Liver (tissue), 9 donors: ENCODE data around the gene TSHB. TPM values are rescaled to one million over a fixed set of nuclear protein-coding genes. Genes with fewer than 3 reads are reported as not detected.

Experiments used
- DNase-seq: peaks from one replicate; pipeline ENCODE4 v3.0.0-alpha.2; 2017; ENCODE audit warnings: low spot score
- H3K27ac ChIP-seq, 2 donors: one replicate each; pipeline ENCODE4 v1.7.0; 2013; ENCODE audit warnings: inconsistent platforms in 2 of 2, low read length in 2 of 2, control low read depth in 1 of 2, low read depth in 1 of 2, mild to moderate bottlenecking in 1 of 2
- H3K27me3 ChIP-seq, 4 donors: one replicate each; pipeline versions ENCODE4 v1.6.1 to v1.7.0; 2013; ENCODE audit warnings: low read length in 3 of 4, inconsistent platforms in 1 of 4, mild to moderate bottlenecking in 1 of 4, moderate library complexity in 1 of 4; ENCODE audit not compliant: control insufficient read depth in 4 of 4, insufficient read depth in 4 of 4
- H3K36me3 ChIP-seq, 4 donors: one replicate each; pipeline versions ENCODE4 v1.6.1 to v1.7.0; 2013; ENCODE audit warnings: low read length in 3 of 4, mild to moderate bottlenecking in 3 of 4, low read depth in 1 of 4, moderate library complexity in 1 of 4; ENCODE audit not compliant: control insufficient read depth in 4 of 4, insufficient read depth in 3 of 4
- H3K4me1 ChIP-seq, 4 donors: one replicate each; pipeline versions ENCODE4 v1.6.1 to v1.7.0; 2013; ENCODE audit warnings: low read length in 3 of 4, mild to moderate bottlenecking in 3 of 4, moderate library complexity in 1 of 4; ENCODE audit not compliant: control insufficient read depth in 4 of 4, insufficient read depth in 4 of 4
- H3K4me3 ChIP-seq, 3 donors: one replicate each; pipeline versions ENCODE4 v1.6.1 to v1.7.0; 2013; ENCODE audit warnings: low read length in 3 of 3, control low read depth in 1 of 3, low read depth in 1 of 3, mild to moderate bottlenecking in 1 of 3
- H3K9ac ChIP-seq, 2 donors: one replicate each; pipeline ENCODE4 v1.7.0; 2013; ENCODE audit warnings: low read length in 2 of 2, mild to moderate bottlenecking in 2 of 2, moderate library complexity in 2 of 2, control low read depth in 1 of 2, low read depth in 1 of 2
- H3K9me3 ChIP-seq, 4 donors: one replicate each; pipeline versions ENCODE4 v1.6.1 to v1.7.0; 2013; ENCODE audit warnings: low read length in 3 of 4; ENCODE audit not compliant: control insufficient read depth in 4 of 4
- ATF3 ChIP-seq: IDR thresholded peaks from 2 replicates; pipeline ENCODE4 v1.6.1; 2016; ENCODE audit warnings: antibody characterized with exemption
- CTCF ChIP-seq: fragments of 150-350 bp; IDR thresholded peaks from 2 replicates; pipeline ENCODE4 v1.5.1; 2017; ENCODE audit warnings: improper control_type of control experiment, low read depth, low read length; ENCODE audit not compliant: missing input control
- EGR1 ChIP-seq, 2 donors: IDR thresholded peaks; 2 replicates each; pipeline ENCODE4 v1.6.1; 2016 to 2018; ENCODE audit warnings: antibody characterized with exemption in 2 of 2, low read depth in 2 of 2
- FOXA1 ChIP-seq: IDR thresholded peaks from 2 replicates; pipeline ENCODE4 v1.6.1; 2016; ENCODE audit warnings: antibody characterized with exemption
- FOXA2 ChIP-seq: IDR thresholded peaks from 2 replicates; pipeline ENCODE4 v1.6.1; 2016; ENCODE audit warnings: antibody characterized with exemption
- GABPA ChIP-seq, 2 donors: IDR thresholded peaks in 1 of 2; conservative IDR thresholded peaks in 1 of 2; 2 replicates each; pipeline ENCODE4 v1.6.1; 2016; ENCODE audit warnings: antibody characterized with exemption in 2 of 2, mild to moderate bottlenecking in 1 of 2, moderate library complexity in 1 of 2
- HNF4G ChIP-seq: IDR thresholded peaks from 2 replicates; pipeline ENCODE4 v1.6.1; 2016; ENCODE audit warnings: antibody characterized with exemption
- JUND ChIP-seq, 2 donors: IDR thresholded peaks; 2 replicates each; pipeline ENCODE4 v1.6.1; 2016; ENCODE audit warnings: antibody characterized with exemption in 2 of 2
- NR2F2 ChIP-seq: IDR thresholded peaks from 2 replicates; pipeline ENCODE4 v1.6.1; 2016; ENCODE audit warnings: antibody characterized with exemption
- RAD21 ChIP-seq, 2 donors: IDR thresholded peaks; 2 replicates each; pipeline ENCODE4 v1.6.1; 2016; ENCODE audit warnings: antibody characterized with exemption in 2 of 2, mild to moderate bottlenecking in 2 of 2
- REST ChIP-seq: IDR thresholded peaks from 2 replicates; pipeline ENCODE4 v1.6.1; 2016; ENCODE audit warnings: antibody characterized with exemption, mild to moderate bottlenecking
- RXRA ChIP-seq, 2 donors: IDR thresholded peaks; 2 replicates each; pipeline ENCODE4 v1.6.1; 2017 to 2018; ENCODE audit warnings: antibody characterized with exemption in 2 of 2, mild to moderate bottlenecking in 1 of 2
- SP1 ChIP-seq: IDR thresholded peaks from 2 replicates; pipeline ENCODE4 v1.6.1; 2018; ENCODE audit warnings: antibody characterized with exemption, mild to moderate bottlenecking
- TAF1 ChIP-seq: conservative IDR thresholded peaks from 2 replicates; pipeline ENCODE4 v1.6.1; 2016; ENCODE audit warnings: antibody characterized with exemption, mild to moderate bottlenecking
- YY1 ChIP-seq: IDR thresholded peaks from 2 replicates; pipeline ENCODE4 v1.6.1; 2016; ENCODE audit warnings: antibody characterized with exemption, mild to moderate bottlenecking
- WGBS: extraction: QIAGEN DNeasy Blood & Tissue Kit; methylation state at CpG from one replicate; pipeline ENCODE4 v1.1.7; 2013; 5-methylcytosine and 5-hydroxymethylcytosine counted together
- polyA plus RNA-seq, 2 donors: library from polyadenylated mRNA; stranded (reverse) in 1 of 2; unstranded in 1 of 2; fragments of 200-250 nt in 1 of 2; fragments of >200 nt in 1 of 2; fragmentation: Nextera tagmentation in 1 of 2; extraction: Ambion mirVana in 1 of 2; gene quantifications; one replicate each; pipeline versions ENCODE4 v1.2.1 to v1.2.3, GENCODE V29; 2013 to 2015
- total RNA-seq, 2 donors: library from RNA; depleted of rRNA; stranded (reverse); fragments of >200 nt; gene quantifications; one replicate each; pipeline ENCODE4 v1.2.3, GENCODE V29; 2014
- TF ChIP-seq, protein P1 (sequence below): IDR thresholded peaks from 2 replicates; pipeline ENCODE4 v1.6.1; 2016; ENCODE audit warnings: antibody characterized with exemption
- donor health status: healthy.
- donor health status: healthy.
- donor health status: healthy.
- donor health status: healthy.
- donor health status: healthy.

The TSHB gene
- total and polyA plus RNA-seq, 4 donors: not detected

DNA sequence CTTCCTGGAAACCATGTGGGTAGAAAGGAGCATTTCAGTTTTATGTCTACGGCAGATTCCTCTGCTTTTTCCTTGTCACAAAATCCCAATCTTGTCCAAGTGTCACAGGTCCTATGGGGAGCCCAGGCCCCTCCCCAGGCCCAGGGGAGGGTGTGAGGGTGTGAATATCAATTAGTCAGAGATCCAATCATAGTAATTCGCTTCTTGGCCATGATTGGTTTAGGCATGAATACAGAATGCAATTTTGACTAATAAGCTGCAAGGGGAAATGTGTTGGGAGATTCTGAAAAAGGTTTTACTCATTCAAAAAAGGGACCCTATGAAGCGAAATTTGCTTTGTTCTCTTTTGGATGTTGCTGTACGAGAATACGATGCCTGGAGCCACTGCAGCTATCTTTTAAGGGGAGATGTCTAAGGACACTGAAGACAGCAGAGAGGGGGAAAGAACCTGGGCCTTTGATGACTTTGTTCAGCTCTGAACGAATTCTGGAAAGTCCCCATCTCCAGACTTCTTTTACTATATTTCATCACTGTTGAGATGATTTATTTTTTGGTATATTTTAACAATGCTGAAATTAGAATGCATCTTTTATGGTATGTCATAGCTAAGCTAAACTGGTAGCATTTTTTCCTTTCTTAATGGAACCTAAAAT, 41.5 kb downstream of the TSHB start:
- DNase-seq: no peak
- TF ChIP-seq REST (no peak), EGR1 (IDR thresholded peaks at IDR 0.05; ENCODE audit: low read depth in 2 of 2) (no peak), ATF3 (no peak), CTCF (no peak), YY1 (no peak)
- Histone ChIP-seq H3K27ac (no peak overlapping the region), H3K9me3 (no peaks in the 10 kb centered on the region), H3K36me3 (no peaks in the 10 kb centered on the region), H3K4me3 (no peak overlapping the region), H3K4me1 (no peaks in the 10 kb centered on the region), H3K27me3 (peaks cover 0 to 2% (median 0%) of the 10 kb centered on the region in 4 donors), H3K9ac (no peak overlapping the region)
- WGBS: 89% methylated on average over 6 of the region's 6 CpGs

DNA sequence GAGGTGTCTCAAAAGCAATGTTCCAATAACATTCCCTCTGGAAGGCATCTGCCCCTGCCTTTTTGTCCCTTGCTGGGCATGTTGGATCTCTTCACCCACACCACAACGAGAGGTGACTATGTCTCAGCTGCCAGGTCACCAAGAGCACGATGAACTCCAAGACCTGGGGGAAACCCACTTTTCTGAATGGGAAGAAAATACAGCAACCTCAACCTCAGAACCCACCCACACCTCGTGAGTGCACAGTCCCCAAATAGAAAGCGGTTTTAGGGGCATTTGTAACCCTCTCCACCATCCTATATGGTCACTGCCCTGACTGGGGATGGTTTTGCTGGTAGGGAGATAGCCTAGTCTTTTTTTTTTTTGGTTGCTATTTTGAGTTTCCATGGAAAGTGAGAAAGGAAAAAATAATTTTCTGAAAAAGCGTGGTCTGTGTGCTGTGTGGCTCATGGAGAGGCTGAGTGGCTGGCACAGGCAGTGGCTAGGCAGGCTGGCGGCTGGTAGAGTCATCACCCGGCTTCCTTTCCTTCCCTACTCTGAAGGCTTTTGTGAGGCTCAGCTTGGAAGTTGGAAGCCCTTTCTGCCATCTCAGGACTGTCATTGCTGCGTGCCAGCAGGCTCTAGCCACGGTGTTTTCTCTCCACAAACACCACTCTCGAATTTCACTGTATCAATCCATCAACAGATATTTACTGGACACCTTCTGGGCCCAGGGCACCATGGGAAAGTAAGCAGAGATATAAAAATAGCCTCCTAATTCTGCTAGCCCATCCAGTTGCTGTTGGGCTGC, 43.9 kb downstream of the TSHB start:
- Histone ChIP-seq H3K9me3 (no peaks in the 10 kb centered on the region), H3K36me3 (no peaks in the 10 kb centered on the region), H3K4me3 (no peak overlapping the region), H3K9ac (no peak overlapping the region), H3K27ac (no peak overlapping the region), H3K27me3 (peaks cover 0 to 4% (median under 1%) of the 10 kb centered on the region in 4 donors), H3K4me1 (no peaks in the 10 kb centered on the region)
- WGBS: 69% methylated on average over 10 of the region's 10 CpGs
- no peak for DNase-seq
- TF ChIP-seq FOXA2 (no peak), TAF1 (no peak), NR2F2 (no peak), HNF4G (no peak), JUND (IDR thresholded peaks at IDR 0.05) (no peak), CTCF (no peak), REST (no peak), SP1 (no peak), YY1 (no peak), GABPA (IDR thresholded peaks at IDR 0.05 in 1 of 2, conservative IDR thresholded peaks at IDR 0.05 in 1 of 2) (no peak), FOXA1 (no peak), RXRA (IDR thresholded peaks at IDR 0.05) (no peak), ATF3 (no peak), RAD21 (IDR thresholded peaks at IDR 0.05) (no peak)
- TF ChIP-seq, protein P1, sequence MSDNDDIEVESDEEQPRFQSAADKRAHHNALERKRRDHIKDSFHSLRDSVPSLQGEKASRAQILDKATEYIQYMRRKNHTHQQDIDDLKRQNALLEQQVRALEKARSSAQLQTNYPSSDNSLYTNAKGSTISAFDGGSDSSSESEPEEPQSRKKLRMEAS: no peak
